GM12878 (cell line): ENCODE results near the gene MTR. TPM values are rescaled to one million over a fixed set of nuclear protein-coding genes. Genes with fewer than 3 reads are reported as not detected.

Experiments
- ATAC-seq: fragments of 200-7000 bp; cut with Tn5 transposase; 3 replicates; pipeline ENCODE4 v1.9.1; 2020; ENCODE audit warnings: mild to moderate bottlenecking, moderate library complexity
- BruUV-seq: library from RNA; stranded (reverse); fragments of 400-500 nt; replicated peaks from 2 replicates; lab custom pipeline; 2021; lab: Mats Ljungman, UMichigan
- CTCF ChIA-PET: fragments of 300-600 bp; sonication (Branson Sonifier 250); formaldehyde crosslinking; extraction: SDS; loops from one replicate; lab custom pipeline; 2021; ENCODE audit warnings: inconsistent platforms; lab: Yijun Ruan, JAX
- POLR2A ChIA-PET: fragments of 350-600 bp; formaldehyde crosslinking; extraction: SDS; loops from one replicate; lab custom pipeline; 2021; ENCODE audit warnings: inconsistent platforms; lab: Charles Lee
- RAD21 ChIA-PET: fragments of 300-600 bp; sonication (Branson Sonifier 250); formaldehyde crosslinking; loops from one replicate; lab custom pipeline; 2023; ENCODE audit warnings: antibody characterized with exemption; ENCODE audit not compliant: unreplicated experiment; lab: Charles Lee
- SMC1A ChIA-PET: fragments of 300-600 bp; sonication (Branson Sonifier 250); formaldehyde crosslinking; loops from one replicate; lab custom pipeline; 2023; ENCODE audit not compliant: unreplicated experiment, uncharacterized antibody; lab: Charles Lee
- DNase-seq: peaks from one replicate; pipeline ENCODE4 v3.0.0-alpha.2; 2011; ENCODE audit warnings: low read depth, low spot score
- FAIRE-seq: peaks from 3 replicates; lab custom pipeline; 2011; peaks lifted over from hg19 to GRCh38; lab: Jason Lieb, UNC
- H2AFZ ChIP-seq: 2 replicates; pipeline ENCODE4 v1.6.0; 2011; ENCODE audit warnings: low read depth, low read length, control low read depth; ENCODE audit not compliant: control insufficient read depth
- H3K27ac ChIP-seq: 2 replicates; pipeline ENCODE4 v1.5.1; 2011; ENCODE audit warnings: control low read depth; ENCODE audit not compliant: control insufficient read depth, insufficient read depth
- H3K27me3 ChIP-seq, 2 experiments: replicated peaks in 1 of 2; 2 replicates each; pipeline versions ENCODE4 v1.6.0 to v1.6.1; 2011; ENCODE audit warnings: low read length in 1 of 2; ENCODE audit not compliant: control insufficient read depth in 2 of 2, insufficient read depth in 2 of 2
- H3K36me3 ChIP-seq, 2 experiments: 2 replicates each; pipeline ENCODE4 v1.5.1; 2011; ENCODE audit warnings: low read length in 1 of 2; ENCODE audit not compliant: control insufficient read depth in 2 of 2, insufficient read depth in 2 of 2
- H3K4me1 ChIP-seq: 2 replicates; pipeline ENCODE4 v1.6.1; 2011; ENCODE audit warnings: mild to moderate bottlenecking, low read length, moderate library complexity, mixed read lengths; ENCODE audit not compliant: control insufficient read depth, insufficient read depth
- H3K4me2 ChIP-seq: 2 replicates; pipeline ENCODE4 v1.6.0; 2011; ENCODE audit warnings: control low read depth; ENCODE audit not compliant: control insufficient read depth, insufficient read depth
- H3K4me3 ChIP-seq: fragments of 200-600 bp; sonication (generic); 2 replicates; pipeline ENCODE4 v1.5.1; 2016
- H3K79me2 ChIP-seq: 2 replicates; pipeline ENCODE4 v1.6.0; 2011; ENCODE audit warnings: low read length; ENCODE audit not compliant: control insufficient read depth, insufficient read depth
- H3K9ac ChIP-seq: 2 replicates; pipeline ENCODE4 v1.8.0; 2011; ENCODE audit warnings: low read length, control low read depth, mixed read lengths; ENCODE audit not compliant: control insufficient read depth, insufficient read depth
- H3K9me3 ChIP-seq: replicated peaks from 3 replicates; pipeline ENCODE4 v1.5.1; 2011; ENCODE audit warnings: mild to moderate bottlenecking, low read length; ENCODE audit not compliant: control insufficient read depth, insufficient read depth
- H4K20me1 ChIP-seq: 2 replicates; pipeline ENCODE4 v1.6.0; 2011; ENCODE audit not compliant: control insufficient read depth, insufficient read depth
- BRCA1 ChIP-seq: IDR thresholded peaks from 2 replicates; pipeline ENCODE4 v1.6.1; 2011; ENCODE audit warnings: low read depth, low read length, improper control_type of control experiment
- CBX3 ChIP-seq: fragments of 200-600 bp; sonication (generic); IDR thresholded peaks from 2 replicates; pipeline ENCODE4 v1.6.1; 2016; ENCODE audit warnings: low read depth, borderline replicate concordance
- CBX5 ChIP-seq: sonication (generic); IDR thresholded peaks from 2 replicates; pipeline ENCODE4 v1.6.1; 2016; ENCODE audit warnings: low read depth, moderate library complexity, mild to moderate bottlenecking, inconsistent platforms
- CUX1 ChIP-seq: IDR thresholded peaks from 2 replicates; pipeline ENCODE4 v1.6.1; 2012; ENCODE audit warnings: improper control_type of control experiment, low read depth, low read length; ENCODE audit not compliant: insufficient replicate concordance
- IKZF2 ChIP-seq, 2 experiments: fragments of 450-650 bp; IDR thresholded peaks; 2 replicates each; pipeline ENCODE4 v1.6.1; 2017; ENCODE audit warnings: mild to moderate bottlenecking in 2 of 2, moderate library complexity in 2 of 2
- MTA2 ChIP-seq: fragments of 450-650 bp; IDR thresholded peaks from 2 replicates; pipeline ENCODE4 v1.6.1; 2016; ENCODE audit warnings: low read depth, mild to moderate bottlenecking, moderate library complexity
- MYB ChIP-seq: fragments of 150-350 bp; IDR thresholded peaks from 2 replicates; pipeline ENCODE4 v1.6.1; 2014; ENCODE audit warnings: mild to moderate bottlenecking, low read depth, low read length, borderline replicate concordance
- PML ChIP-seq: IDR thresholded peaks from 2 replicates; pipeline ENCODE4 v1.6.1; 2012; ENCODE audit warnings: low read length, inconsistent platforms
- RAD21 ChIP-seq: IDR thresholded peaks from 2 replicates; pipeline ENCODE4 v1.6.1; 2011; ENCODE audit warnings: mild to moderate bottlenecking, low read depth, low read length, moderate library complexity; ENCODE audit not compliant: insufficient read depth
- SPI1 ChIP-seq: IDR thresholded peaks from 2 replicates; pipeline ENCODE4 v1.6.1; 2011; ENCODE audit warnings: low read depth, mild to moderate bottlenecking, low read length, moderate library complexity, borderline replicate concordance; ENCODE audit not compliant: insufficient read depth
- SREBF1 ChIP-seq: IDR thresholded peaks from 2 replicates; pipeline ENCODE4 v1.6.1; 2012; ENCODE audit warnings: mild to moderate bottlenecking, low read length
- STAT1 ChIP-seq: fragments of 450-650 bp; conservative IDR thresholded peaks from 2 replicates; pipeline ENCODE4 v1.6.1; 2014; ENCODE audit warnings: antibody characterized with exemption, mild to moderate bottlenecking
- ZNF384 ChIP-seq: IDR thresholded peaks from 2 replicates; pipeline ENCODE4 v1.6.1; 2012; ENCODE audit warnings: low read depth, mild to moderate bottlenecking, low read length, improper control_type of control experiment, borderline replicate concordance
- WGBS: methylation state at CpG from one replicate; pipeline ENCODE4 v1.1.6; 2016; ENCODE audit warnings: low lambda C conversion rate; ENCODE audit not compliant: insufficient replicate concordance, insufficient coverage; ENCODE audit errors: missing lambda C conversion rate; 5-methylcytosine and 5-hydroxymethylcytosine counted together
- in situ Hi-C: fragments of 300-500 bp; cut with MboI; formaldehyde crosslinking; loops from 9 replicates; pipeline ENCODE4 v1.14.3; 2018; ENCODE audit warnings: mixed read lengths
- intact Hi-C: fragments of 100-400 bp; cut with micrococcal nuclease; formaldehyde crosslinking; loops from one replicate; pipeline ENCODE4 v1.14.2; 2022; ENCODE audit not compliant: unreplicated experiment
- polyA plus RNA-seq, 11 experiments: library from polyadenylated mRNA; depleted of rRNA in 4 of 11; unstranded in 6 of 11; stranded (reverse) in 5 of 11; fragments of >200 nt; fragmentation: Nextera tagmentation in 4 of 11; fragmentation: Illumina TruSeq in 1 of 11; extraction: Ambion mirVana in 4 of 11; extraction: Trizol in 1 of 11; gene quantifications; 1 replicate in 1 of 11; 2 replicates in 10 of 11; pipeline versions ENCODE4 v1.2.1 to v1.2.3, GENCODE V29; 2011 to 2016; ENCODE audit warnings: inconsistent platforms in 2 of 11, missing spikeins in 2 of 11, low read depth in 1 of 11
- total RNA-seq, 4 experiments: library from RNA; depleted of rRNA in 3 of 4; stranded (reverse); fragments of >200 nt in 3 of 4; fragmentation: Illumina TruSeq in 1 of 4; extraction: Trizol in 1 of 4; gene quantifications; 2 replicates each; pipeline versions ENCODE4 v1.2.1 to v1.2.3, GENCODE V29; 2013 to 2021
- TF ChIP-seq, protein P1 (sequence below): fragments of 450-650 bp; IDR thresholded peaks from 2 replicates; pipeline ENCODE4 v1.6.1; 2017; ENCODE audit warnings: mild to moderate bottlenecking

Gene MTR
- total and polyA plus RNA-seq, 10 of the 15 experiments (the other 5 are each of a cell fraction or from before 2014, with no cell fraction given), result 2.4 to 38.7 (median 16.5) TPM

- no TSS peak for BruUV-seq
- RAD21 ChIA-PET, result interaction anchor here (1.0 kb wide), 1 partner anchor 633 kb away, joined by 5 read pairs; no protein-coding TSS in a partner anchor
- ATAC-seq (no peak), DNase-seq (no peak), FAIRE-seq (no peak)
- H3K9me3 ChIP-seq, result no peaks in the 10 kb centered on the region
- H3K27ac ChIP-seq, result no peak overlapping the region
- H4K20me1 ChIP-seq, result no peaks in the 10 kb centered on the region
- H3K27me3 ChIP-seq, result no peaks in the 10 kb centered on the region; a peak in 1 of 4 replicates
- H3K4me3 ChIP-seq, result no peak overlapping the region
- CTCF ChIA-PET, result interaction anchor here (0.6 to 2.4 kb wide), 6 partner anchors 46 to 633 kb away, joined by 3 to 7 read pairs (median 4); no protein-coding TSS in a partner anchor
- POLR2A ChIA-PET, result interaction anchor here (0.6 kb wide), 1 partner anchor 15 kb away, joined by 4 read pairs; no protein-coding TSS in a partner anchor
- no peak overlapping the region for H2AFZ ChIP-seq
- H3K9ac ChIP-seq, result no peak overlapping the region
- in situ Hi-C loops (loop anchor here (10.0 kb wide), 2 partner anchors 631 to 811 kb away; no protein-coding TSS in a partner anchor), intact Hi-C loops (loop anchor here (2.0 to 10.0 kb wide), 3 partner anchors 371 to 811 kb away; no protein-coding TSS in a partner anchor)
- H3K4me2 ChIP-seq, result no peak overlapping the region
- no peaks in the 10 kb centered on the region for H3K79me2 ChIP-seq
- no peaks in the 10 kb centered on the region for H3K36me3 ChIP-seq
- H3K4me1 ChIP-seq, result no peaks in the 10 kb centered on the region
- SMC1A ChIA-PET, result no interaction called here
- WGBS, result 59% methylated on average over 14 of the region's 14 CpGs
- TF ChIP-seq IKZF2 (IDR thresholded peaks at IDR 0.05), result no peak
- no peak for TF ChIP-seq MYB
- no peak for TF ChIP-seq ZNF384
- no peak for TF ChIP-seq CBX5
- no peak for TF ChIP-seq SREBF1
- TF ChIP-seq SPI1, result no peak
- TF ChIP-seq, protein P1, sequence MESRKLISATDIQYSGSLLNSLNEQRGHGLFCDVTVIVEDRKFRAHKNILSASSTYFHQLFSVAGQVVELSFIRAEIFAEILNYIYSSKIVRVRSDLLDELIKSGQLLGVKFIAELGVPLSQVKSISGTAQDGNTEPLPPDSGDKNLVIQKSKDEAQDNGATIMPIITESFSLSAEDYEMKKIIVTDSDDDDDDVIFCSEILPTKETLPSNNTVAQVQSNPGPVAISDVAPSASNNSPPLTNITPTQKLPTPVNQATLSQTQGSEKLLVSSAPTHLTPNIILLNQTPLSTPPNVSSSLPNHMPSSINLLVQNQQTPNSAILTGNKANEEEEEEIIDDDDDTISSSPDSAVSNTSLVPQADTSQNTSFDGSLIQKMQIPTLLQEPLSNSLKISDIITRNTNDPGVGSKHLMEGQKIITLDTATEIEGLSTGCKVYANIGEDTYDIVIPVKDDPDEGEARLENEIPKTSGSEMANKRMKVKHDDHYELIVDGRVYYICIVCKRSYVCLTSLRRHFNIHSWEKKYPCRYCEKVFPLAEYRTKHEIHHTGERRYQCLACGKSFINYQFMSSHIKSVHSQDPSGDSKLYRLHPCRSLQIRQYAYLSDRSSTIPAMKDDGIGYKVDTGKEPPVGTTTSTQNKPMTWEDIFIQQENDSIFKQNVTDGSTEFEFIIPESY, result no peak
- no peak for TF ChIP-seq RAD21
- no peak for TF ChIP-seq CUX1
- no peak for TF ChIP-seq PML
- TF ChIP-seq MTA2, result no peak
- TF ChIP-seq CBX3, result no peak
- no peak for TF ChIP-seq BRCA1
- no peak for TF ChIP-seq STAT1
These were observed 41.1 kb upstream of the MTR start for GRCh38 chr1:236753964-236754363.
